Pons (tissue), 1 donor: Measurements from ENCODE around the gene PTK6.
"Not testable (repeated sequence)": the region's sequence is repeated elsewhere in the genome, so short reads cannot be mapped to it uniquely, and the experiment has no call there.

ENCODE experiments used
- DNase-seq: peaks from one replicate; pipeline ENCODE4 v3.0.0-alpha.2; 2016; ENCODE audit warnings: low spot score

PTK6 gene

GRCh38 chr20:63568986-63569949 lies 32.1 kb upstream of the PTK6 start:
- DNase-seq = no peak

- no peak for DNase-seq
Observed at GRCh38 chr20:63568170-63568981, 31.2 kb upstream of the PTK6 start.

- peak; percentile 63 for DNase-seq
Observed at GRCh38 chr20:63567386-63568169, 30.4 kb upstream of the PTK6 start.

GRCh38 chr20:63567136-63567385 lies 29.9 kb upstream of the PTK6 start:
- no peak for DNase-seq

- DNase-seq = no peak
Observed at GRCh38 chr20:63566395-63567135, 29.4 kb upstream of the PTK6 start.

GRCh38 chr20:63565699-63566335 lies 28.6 kb upstream of the PTK6 start:
- DNase-seq = no peak

GRCh38 chr20:63565021-63565698 lies 28.0 kb upstream of the PTK6 start:
- no peak for DNase-seq

GRCh38 chr20:63564036-63564810 lies 27.0 kb upstream of the PTK6 start:
- no peak for DNase-seq

GRCh38 chr20:63563225-63563935 lies 26.2 kb upstream of the PTK6 start:
- DNase-seq = no peak

- no peak for DNase-seq
Observed at GRCh38 chr20:63562461-63563224, 25.5 kb upstream of the PTK6 start.

GRCh38 chr20:63561624-63562396 lies 24.6 kb upstream of the PTK6 start:
- no peak for DNase-seq

GRCh38 chr20:63560856-63561609 lies 23.9 kb upstream of the PTK6 start:
- no peak for DNase-seq

- DNase-seq = no peak
Observed at GRCh38 chr20:63560333-63560805, 23.2 kb upstream of the PTK6 start.

GRCh38 chr20:63559485-63560332 lies 22.5 kb upstream of the PTK6 start:
- DNase-seq = not testable (repeated sequence)

- DNase-seq = no peak
Observed at GRCh38 chr20:63558804-63559484, 21.8 kb upstream of the PTK6 start.
